RWPE2 (cell line): ENCODE results near the gene TMEM9B.

Experiments
- ATAC-seq: fragments of 200-7000 bp; cut with Tn5 transposase; 3 replicates; pipeline ENCODE4 v1.9.1; 2021; ENCODE audit warnings: low read depth
- DNase-seq: peaks from one replicate; pipeline ENCODE4 v3.0.0-alpha.2; 2020; ENCODE audit warnings: low spot score
- H3K27ac ChIP-seq: fragments of 450-650 bp; 2 replicates; pipeline ENCODE4 v1.5.1; 2017; ENCODE audit warnings: mild to moderate bottlenecking; ENCODE audit not compliant: poor library complexity, severe bottlenecking
- H3K27me3 ChIP-seq: fragments of 250-450 bp; sonication (Bioruptor Pico); 2 replicates; pipeline ENCODE4 v1.5.1; 2021; ENCODE audit warnings: mild to moderate bottlenecking, moderate library complexity; ENCODE audit not compliant: insufficient read depth, poor library complexity, severe bottlenecking
- H3K36me3 ChIP-seq: fragments of 250-450 bp; sonication (Bioruptor Pico); 2 replicates; pipeline ENCODE4 v1.5.1; 2020; ENCODE audit warnings: low read depth, mild to moderate bottlenecking, moderate library complexity
- H3K4me1 ChIP-seq: fragments of 250-450 bp; sonication (Bioruptor Pico); 2 replicates; pipeline ENCODE4 v1.5.1; 2021; ENCODE audit warnings: mild to moderate bottlenecking, moderate library complexity; ENCODE audit not compliant: insufficient read depth, poor library complexity, severe bottlenecking
- H3K4me3 ChIP-seq: fragments of 250-450 bp; sonication (Bioruptor Pico); 2 replicates; pipeline ENCODE4 v1.5.1; 2021; ENCODE audit warnings: mild to moderate bottlenecking, moderate library complexity; ENCODE audit not compliant: severe bottlenecking
- H3K9me3 ChIP-seq: fragments of 250-450 bp; sonication (Bioruptor Pico); 2 replicates; pipeline ENCODE4 v1.5.1; 2021; ENCODE audit warnings: mild to moderate bottlenecking, moderate library complexity; ENCODE audit not compliant: severe bottlenecking
- TF ChIP-seq, protein P1 (sequence below): fragments of 450-650 bp; IDR thresholded peaks from one replicate; pipeline ENCODE4 v1.5.1; 2017; ENCODE audit warnings: mild to moderate bottlenecking, moderate library complexity; ENCODE audit not compliant: poor library complexity, severe bottlenecking

Gene TMEM9B

DNA sequence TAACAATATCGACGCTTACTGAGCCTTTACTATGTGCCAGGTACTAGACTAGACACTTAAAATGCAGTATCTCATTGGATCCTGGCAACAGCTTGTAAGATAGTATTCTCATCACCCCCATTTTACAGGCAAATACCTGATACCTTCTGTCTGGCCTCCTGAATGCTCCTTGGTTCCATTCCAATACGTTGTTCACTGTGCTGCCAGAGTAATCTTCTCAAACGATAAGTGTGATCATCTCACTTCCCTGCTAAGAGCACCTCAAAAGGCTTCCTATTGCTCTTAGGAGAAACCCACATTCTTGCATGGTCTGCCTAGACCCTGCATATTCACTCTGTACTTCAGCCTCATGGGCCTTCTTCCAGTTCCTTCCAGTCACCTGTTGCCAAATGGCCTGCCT, 40.8 kb upstream of the TMEM9B start:
- Histone ChIP-seq H3K27me3 (peaks cover 23% of the 10 kb centered on the region), H3K4me1 (peaks cover 14% of the 10 kb centered on the region), H3K9me3 (no peaks in the 10 kb centered on the region), H3K4me3 (no peak overlapping the region), H3K27ac (no peak overlapping the region), H3K36me3 (no peaks in the 10 kb centered on the region)
- TF ChIP-seq, protein P1, sequence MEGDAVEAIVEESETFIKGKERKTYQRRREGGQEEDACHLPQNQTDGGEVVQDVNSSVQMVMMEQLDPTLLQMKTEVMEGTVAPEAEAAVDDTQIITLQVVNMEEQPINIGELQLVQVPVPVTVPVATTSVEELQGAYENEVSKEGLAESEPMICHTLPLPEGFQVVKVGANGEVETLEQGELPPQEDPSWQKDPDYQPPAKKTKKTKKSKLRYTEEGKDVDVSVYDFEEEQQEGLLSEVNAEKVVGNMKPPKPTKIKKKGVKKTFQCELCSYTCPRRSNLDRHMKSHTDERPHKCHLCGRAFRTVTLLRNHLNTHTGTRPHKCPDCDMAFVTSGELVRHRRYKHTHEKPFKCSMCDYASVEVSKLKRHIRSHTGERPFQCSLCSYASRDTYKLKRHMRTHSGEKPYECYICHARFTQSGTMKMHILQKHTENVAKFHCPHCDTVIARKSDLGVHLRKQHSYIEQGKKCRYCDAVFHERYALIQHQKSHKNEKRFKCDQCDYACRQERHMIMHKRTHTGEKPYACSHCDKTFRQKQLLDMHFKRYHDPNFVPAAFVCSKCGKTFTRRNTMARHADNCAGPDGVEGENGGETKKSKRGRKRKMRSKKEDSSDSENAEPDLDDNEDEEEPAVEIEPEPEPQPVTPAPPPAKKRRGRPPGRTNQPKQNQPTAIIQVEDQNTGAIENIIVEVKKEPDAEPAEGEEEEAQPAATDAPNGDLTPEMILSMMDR, result no peak
- ATAC-seq, result no peak
- DNase-seq, result no peak

DNA sequence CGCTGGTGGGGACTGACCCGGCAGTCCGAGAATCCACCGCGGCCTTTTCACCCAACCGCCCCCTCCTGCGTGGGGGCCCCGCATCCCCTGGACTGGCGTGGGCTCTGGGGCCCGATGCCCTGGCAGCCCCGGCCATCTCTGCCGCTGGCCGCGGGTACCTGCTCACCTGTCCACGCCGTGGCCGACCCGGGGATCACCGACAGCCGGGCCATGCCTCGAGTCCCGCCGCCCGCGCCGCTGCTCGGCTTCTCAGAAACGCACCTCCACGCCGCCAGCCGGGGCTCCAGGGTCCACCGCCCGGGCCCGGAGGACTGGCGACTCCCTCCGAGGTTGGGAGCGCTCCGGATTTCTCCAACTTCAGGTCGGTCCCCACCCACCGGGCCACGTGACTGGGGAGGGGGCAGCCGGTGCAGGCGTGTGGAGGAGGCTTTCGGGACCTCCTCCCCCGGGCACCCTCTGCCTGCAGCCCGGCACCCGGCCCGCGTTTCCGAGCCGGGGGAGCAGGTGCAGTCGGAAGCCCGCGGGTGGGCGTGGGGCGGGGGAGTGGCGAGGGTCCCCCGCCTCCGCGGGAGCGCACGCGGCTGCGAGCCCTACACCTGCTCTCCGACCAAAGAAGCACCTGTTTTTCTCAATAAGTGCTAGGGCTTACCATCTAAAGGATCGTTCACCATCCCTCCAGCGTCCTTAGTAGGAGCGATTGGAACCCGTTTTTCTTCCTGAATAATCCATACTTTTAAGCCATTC, 40.1 kb upstream of the TMEM9B start:
- H3K4me1 ChIP-seq, result peaks cover 14% of the 10 kb centered on the region
- DNase-seq (no peak), ATAC-seq (0 out of 3 replicates have a peak, but pooled peaks have one; percentile 3)
- H3K4me3 ChIP-seq, result peak overlapping the region; percentile 27
- H3K9me3 ChIP-seq, result no peaks in the 10 kb centered on the region
- TF ChIP-seq, protein P1, result no peak
- no peak overlapping the region for H3K27ac ChIP-seq
- peaks cover 23% of the 10 kb centered on the region for H3K27me3 ChIP-seq
- no peaks in the 10 kb centered on the region for H3K36me3 ChIP-seq

DNA sequence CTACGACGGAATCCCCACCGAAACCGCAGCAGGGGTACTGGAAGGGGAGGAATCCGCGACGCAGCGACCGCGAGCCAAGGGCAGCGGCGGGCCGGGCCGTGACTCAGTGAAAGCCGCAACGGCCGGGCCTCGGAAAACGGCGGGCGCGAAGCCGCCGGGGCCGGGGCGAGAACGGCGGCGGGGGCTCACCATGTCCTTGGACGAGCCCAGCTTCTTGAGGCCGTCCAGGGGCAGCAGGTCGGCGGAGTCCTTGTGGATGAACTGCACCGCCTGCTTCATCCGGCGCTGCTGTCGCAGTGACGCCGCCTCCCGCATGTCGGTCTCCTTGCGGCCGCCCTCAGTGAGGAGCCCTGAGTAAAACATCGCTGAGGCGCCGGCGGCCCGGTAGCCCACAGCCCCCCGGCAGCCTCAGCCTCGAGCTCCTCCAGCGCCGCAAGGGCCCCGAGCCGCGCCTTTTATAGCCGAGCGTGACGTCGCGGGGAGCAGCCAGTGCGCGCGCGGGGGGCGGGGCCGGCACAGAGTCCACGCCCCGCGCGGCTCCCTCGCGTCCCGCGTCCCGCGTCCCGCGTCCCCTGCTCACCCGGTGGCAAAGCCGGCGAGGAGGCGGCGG, 39.4 kb upstream of the TMEM9B start, which contains the start of gene NRIP3:
NRIP3 (minus strand) TSS at position 429 of the 610 bp plus-strand sequence; CDS start at position 363, 66 bp downstream.
- Histone ChIP-seq H3K4me1 (peaks cover 14% of the 10 kb centered on the region), H3K9me3 (no peaks in the 10 kb centered on the region), H3K27ac (no peak within 1 kb of the TSS), H3K36me3 (no peaks in the 10 kb centered on the region), H3K27me3 (peaks cover 23% of the 10 kb centered on the region), H3K4me3 (peak within 1 kb of the TSS; percentile 27)
- ATAC-seq (peak; percentile 48), DNase-seq (no peak)
- TF ChIP-seq, protein P1, result no peak

DNA sequence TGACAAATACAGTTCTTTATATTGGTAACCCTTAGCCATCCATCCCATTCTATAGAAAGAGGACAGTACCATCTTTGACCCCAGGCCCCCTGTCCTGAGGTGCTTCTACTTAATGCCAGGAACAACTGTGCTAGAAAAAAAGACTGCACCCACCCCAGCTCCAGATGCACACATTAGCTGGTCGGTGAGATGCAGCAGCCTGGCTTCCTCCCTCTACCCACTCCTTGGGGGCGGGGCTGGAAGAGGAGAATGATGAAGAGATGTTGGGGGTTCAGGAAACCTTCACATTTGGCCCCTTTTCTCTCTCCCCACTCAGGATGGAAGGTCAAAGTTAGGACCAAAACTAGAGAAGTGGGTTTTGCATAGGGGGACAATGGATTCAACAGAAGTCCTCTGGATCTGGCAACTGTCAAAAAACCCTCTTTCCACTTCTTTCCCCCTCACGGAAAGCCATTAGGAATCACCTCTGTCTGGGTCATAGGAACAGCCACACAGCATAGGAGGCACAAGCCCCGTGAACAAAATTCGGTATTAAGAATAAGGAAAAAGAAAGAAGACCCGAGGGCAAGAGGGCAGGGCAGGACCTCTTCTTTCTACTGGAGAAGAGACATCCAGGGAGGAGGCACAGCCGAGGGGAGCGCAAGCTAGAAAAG, 38.8 kb upstream of the TMEM9B start:
- TF ChIP-seq, protein P1, result no peak
- H3K4me1 ChIP-seq, result peaks cover 14% of the 10 kb centered on the region
- H3K9me3 ChIP-seq, result no peaks in the 10 kb centered on the region
- H3K27me3 ChIP-seq, result peaks cover 23% of the 10 kb centered on the region
- no peaks in the 10 kb centered on the region for H3K36me3 ChIP-seq
- no peak for ATAC-seq
- DNase-seq, result no peak
- no peak overlapping the region for H3K27ac ChIP-seq
- peak overlapping the region; percentile 27 for H3K4me3 ChIP-seq
